GM12891 (cell line): ENCODE results near the gene PDGFRB.

Experiments used
- PAX5 ChIP-seq: IDR thresholded peaks from 2 replicates; pipeline ENCODE4 v1.6.1; 2011; ENCODE audit warnings: low read length, moderate library complexity, mild to moderate bottlenecking; ENCODE audit not compliant: insufficient read depth, severe bottlenecking
- POLR2A ChIP-seq: IDR thresholded peaks from 2 replicates; pipeline ENCODE4 v1.6.1; 2011; ENCODE audit warnings: low read depth, low read length, control low read depth
- POLR2AphosphoS5 ChIP-seq: IDR thresholded peaks from 2 replicates; pipeline ENCODE4 v1.6.1; 2011; ENCODE audit warnings: low read depth, low read length, control low read depth
- SPI1 ChIP-seq: IDR thresholded peaks from 2 replicates; pipeline ENCODE4 v1.6.1; 2011; ENCODE audit warnings: low read depth, low read length, control low read depth
- TAF1 ChIP-seq: IDR thresholded peaks from 2 replicates; pipeline ENCODE4 v1.6.1; 2011; ENCODE audit warnings: low read depth, low read length, control low read depth

GRCh38 chr5:150111122-150111521 lies 44.5 kb downstream of the PDGFRB start:
- TF ChIP-seq POLR2A (no peak), TAF1 (no peak), POLR2AphosphoS5 (no peak), SPI1 (no peak), PAX5 (no peak)
